Suprapubic skin (tissue), 4 donors: ENCODE data around the gene XPNPEP2. TPM values are rescaled to one million over a fixed set of nuclear protein-coding genes. Genes with fewer than 3 reads are reported as not detected.

Experiments used
- DNase-seq, 2 donors: peaks; one replicate each; pipeline ENCODE4 v3.0.0-alpha.2; 2019; ENCODE audit warnings: low spot score in 2 of 2
- H3K27ac ChIP-seq: fragments of 200-600 bp; sonication (generic); one replicate; pipeline ENCODE4 v1.5.1; 2019
- H3K27me3 ChIP-seq: fragments of 200-600 bp; sonication (generic); one replicate; pipeline ENCODE4 v1.5.1; 2019
- H3K36me3 ChIP-seq: fragments of 200-600 bp; sonication (generic); one replicate; pipeline ENCODE4 v1.5.1; 2019
- H3K4me1 ChIP-seq: fragments of 200-600 bp; sonication (generic); one replicate; pipeline ENCODE4 v1.5.1; 2019
- H3K4me3 ChIP-seq: fragments of 200-600 bp; sonication (generic); one replicate; pipeline ENCODE4 v1.5.1; 2019; ENCODE audit warnings: mild to moderate bottlenecking
- H3K9me3 ChIP-seq: fragments of 200-600 bp; sonication (generic); one replicate; pipeline ENCODE4 v1.5.1; 2019
- CTCF ChIP-seq, 2 donors: fragments of 200-600 bp in 1 of 2; fragments of 450-650 bp in 1 of 2; sonication (generic) in 1 of 2; IDR thresholded peaks; one replicate each; pipeline ENCODE4 v1.5.1; 2016 to 2019; ENCODE audit warnings: antibody characterized with exemption in 2 of 2, mild to moderate bottlenecking in 1 of 2, moderate library complexity in 1 of 2
- EP300 ChIP-seq: sonication (generic); formaldehyde crosslinking; IDR thresholded peaks from one replicate; pipeline ENCODE4 v1.6.1; 2017; ENCODE audit warnings: antibody characterized with exemption
- POLR2A ChIP-seq, 2 donors: fragments of 450-650 bp; IDR thresholded peaks; one replicate each; pipeline ENCODE4 v1.6.1; 2017; ENCODE audit warnings: antibody characterized with exemption in 2 of 2, mild to moderate bottlenecking in 2 of 2, moderate library complexity in 2 of 2
- POLR2AphosphoS5 ChIP-seq, 3 donors: sonication (generic); formaldehyde crosslinking; IDR thresholded peaks; one replicate each; pipeline ENCODE4 v1.6.1; 2017; ENCODE audit warnings: antibody characterized with exemption in 3 of 3
- WGBS: methylation state at CpG from one replicate; pipeline ENCODE4 v1.1.5; 2018; 5-methylcytosine and 5-hydroxymethylcytosine counted together
- total RNA-seq, 4 donors: library from RNA; depleted of rRNA; stranded (reverse); fragments of >200 nt; gene quantifications; one replicate each; pipeline ENCODE4 v1.1.0, GENCODE V29; 2016

The XPNPEP2 gene
- total RNA-seq, 4 donors from 2014 or later: 0.83 to 6.1 (median 2.4) TPM

- no peak for DNase-seq
- Histone ChIP-seq H3K9me3 (no peaks in the 10 kb centered on the region), H3K27ac (no peak overlapping the region), H3K36me3 (no peaks in the 10 kb centered on the region), H3K4me3 (no peak overlapping the region), H3K4me1 (no peaks in the 10 kb centered on the region), H3K27me3 (no peaks in the 10 kb centered on the region)
- WGBS: 69% methylated on average over 6 of the region's 6 CpGs
- TF ChIP-seq POLR2AphosphoS5 (IDR thresholded peaks at IDR 0.05) (no peak), POLR2A (IDR thresholded peaks at IDR 0.05) (no peak), CTCF (IDR thresholded peaks at IDR 0.05) (no peak), EP300 (no peak)
Measured at GRCh38 chrX:129695535-129695934, 43.2 kb upstream of the XPNPEP2 start.

- DNase-seq: no peak
- H3K27ac ChIP-seq: no peak overlapping the region
- no peaks in the 10 kb centered on the region for H3K4me1 ChIP-seq
- WGBS: 87% methylated on average over 8 of the region's 8 CpGs
- no peaks in the 10 kb centered on the region for H3K9me3 ChIP-seq
- no peak overlapping the region for H3K4me3 ChIP-seq
- no peak for TF ChIP-seq POLR2AphosphoS5 (IDR thresholded peaks at IDR 0.05)
- no peak for TF ChIP-seq POLR2A (IDR thresholded peaks at IDR 0.05)
- no peak for TF ChIP-seq CTCF (IDR thresholded peaks at IDR 0.05)
- TF ChIP-seq EP300: no peak
- H3K36me3 ChIP-seq: no peaks in the 10 kb centered on the region
- H3K27me3 ChIP-seq: no peaks in the 10 kb centered on the region
Measured at GRCh38 chrX:129695937-129696336, 42.8 kb upstream of the XPNPEP2 start.

GRCh38 chrX:129696463-129697155 is 42.2 kb upstream of the XPNPEP2 start:
- H3K36me3 ChIP-seq: no peaks in the 10 kb centered on the region
- no peaks in the 10 kb centered on the region for H3K4me1 ChIP-seq
- H3K27me3 ChIP-seq: no peaks in the 10 kb centered on the region
- TF ChIP-seq POLR2AphosphoS5 (IDR thresholded peaks at IDR 0.05) (no peak), POLR2A (IDR thresholded peaks at IDR 0.05) (no peak), EP300 (no peak), CTCF (IDR thresholded peaks at IDR 0.05) (no peak)
- no peak overlapping the region for H3K4me3 ChIP-seq
- H3K9me3 ChIP-seq: no peaks in the 10 kb centered on the region
- WGBS: 63% methylated on average over 8 of the region's 8 CpGs
- DNase-seq: no peak
- H3K27ac ChIP-seq: no peak overlapping the region

- Histone ChIP-seq H3K36me3 (no peaks in the 10 kb centered on the region), H3K27ac (no peak overlapping the region), H3K4me3 (no peak overlapping the region), H3K4me1 (no peaks in the 10 kb centered on the region), H3K27me3 (no peaks in the 10 kb centered on the region), H3K9me3 (no peaks in the 10 kb centered on the region)
- DNase-seq: no peak
- WGBS: 77% methylated on average over 9 of the region's 9 CpGs
- no peak for TF ChIP-seq CTCF (IDR thresholded peaks at IDR 0.05)
- no peak for TF ChIP-seq EP300
- no peak for TF ChIP-seq POLR2A (IDR thresholded peaks at IDR 0.05)
- TF ChIP-seq POLR2AphosphoS5 (IDR thresholded peaks at IDR 0.05): no peak
Measured at GRCh38 chrX:129697204-129697829, 41.5 kb upstream of the XPNPEP2 start.

- Histone ChIP-seq H3K27ac (no peak overlapping the region), H3K4me1 (no peaks in the 10 kb centered on the region), H3K27me3 (no peaks in the 10 kb centered on the region), H3K9me3 (no peaks in the 10 kb centered on the region), H3K36me3 (no peaks in the 10 kb centered on the region), H3K4me3 (no peak overlapping the region)
- no peak for DNase-seq
- TF ChIP-seq CTCF (IDR thresholded peaks at IDR 0.05): no peak
- TF ChIP-seq POLR2AphosphoS5 (IDR thresholded peaks at IDR 0.05): no peak
- TF ChIP-seq POLR2A (IDR thresholded peaks at IDR 0.05): no peak
- TF ChIP-seq EP300: no peak
Measured at GRCh38 chrX:129698150-129698549, 40.6 kb upstream of the XPNPEP2 start.
